Stimulated activated CD4-positive, alpha-beta T cell treated with anti-CD3 and anti-CD28 coated beads, Interleukin-4, amount 100 ng/mL, for 1 hour (primary cell): ENCODE data around the gene PCYOX1L.
"Not testable (repeated sequence)": the region's sequence is repeated elsewhere in the genome, so short reads cannot be mapped to it uniquely, and the experiment has no call there.

Experiments
- DNase-seq: peaks from one replicate; pipeline ENCODE4 v3.0.0-alpha.2; 2020

The PCYOX1L gene

GRCh38 chr5:149389552-149390495 lies 32.0 kb downstream of the PCYOX1L start:
- no peak for DNase-seq

- not testable (repeated sequence) for DNase-seq
These were observed 33.2 kb downstream of the PCYOX1L start for GRCh38 chr5:149391076-149391475.

- no peak for DNase-seq
These were observed 33.7 kb downstream of the PCYOX1L start for GRCh38 chr5:149391524-149391923.

GRCh38 chr5:149392718-149393117 lies 34.9 kb downstream of the PCYOX1L start:
- no peak for DNase-seq

GRCh38 chr5:149394996-149395395 lies 37.1 kb downstream of the PCYOX1L start:
- not testable (repeated sequence) for DNase-seq

GRCh38 chr5:149397530-149397929 lies 39.7 kb downstream of the PCYOX1L start:
- no peak for DNase-seq

- not testable (repeated sequence) for DNase-seq
These were observed 41.0 kb downstream of the PCYOX1L start for GRCh38 chr5:149398747-149399266.

- DNase-seq, result no peak
These were observed 41.9 kb downstream of the PCYOX1L start for GRCh38 chr5:149399775-149400174.

GRCh38 chr5:149400304-149400703 lies 42.5 kb downstream of the PCYOX1L start:
- no peak for DNase-seq

- no peak for DNase-seq
These were observed 43.2 kb downstream of the PCYOX1L start for GRCh38 chr5:149401051-149401450.

- no peak for DNase-seq
These were observed 44.4 kb downstream of the PCYOX1L start for GRCh38 chr5:149402291-149402690.

GRCh38 chr5:149403923-149404745 lies 46.3 kb downstream of the PCYOX1L start:
- no peak for DNase-seq

GRCh38 chr5:149404746-149405549 lies 47.1 kb downstream of the PCYOX1L start:
- DNase-seq, result no peak

GRCh38 chr5:149405550-149406202 lies 47.8 kb downstream of the PCYOX1L start:
- DNase-seq, result no peak

- DNase-seq, result no peak
These were observed 48.5 kb downstream of the PCYOX1L start for GRCh38 chr5:149406203-149406978.

GRCh38 chr5:149406979-149407306 lies 49.1 kb downstream of the PCYOX1L start:
- DNase-seq, result no peak

- no peak for DNase-seq
These were observed 49.7 kb downstream of the PCYOX1L start for GRCh38 chr5:149407323-149408251.

GRCh38 chr5:149408252-149409099 lies 50.6 kb downstream of the PCYOX1L start:
- no peak for DNase-seq

GRCh38 chr5:149409268-149409948 lies 51.6 kb downstream of the PCYOX1L start:
- DNase-seq, result no peak
